ENCODE data around the gene SREBF1. TPM values are rescaled to one million over a fixed set of nuclear protein-coding genes. Genes with fewer than 3 reads are reported as not detected.

The SREBF1 gene
- total and polyA plus RNA-seq, 2 of the 8 experiments (the other 6 are each of a cell fraction or from before 2014, with no cell fraction given), result 28.6 to 70.8 TPM

GRCh38 chr17:17816831-17817551 lies 19.8 kb downstream of the SREBF1 start:
- H3K9me3 ChIP-seq (ENCODE audit: insufficient read depth in 2 of 2, low read depth in 1 of 2, low read length in 1 of 2), result no peaks in the 10 kb centered on the region
- TF ChIP-seq BCL11A (IDR thresholded peaks at IDR 0.05; ENCODE audit: low read depth in 2 of 2, low read length in 2 of 2), result no peak
- no peak for TF ChIP-seq GABPA (IDR thresholded peaks at IDR 0.05; ENCODE audit: borderline replicate concordance, insufficient read depth, low read length)
- peak in 1 of 2 experiments; percentile 24; a peak in 1 of 4 replicates for TF ChIP-seq RAD21 (IDR thresholded peaks at IDR 0.05 in 1 of 2, conservative IDR thresholded peaks at IDR 0.05 in 1 of 2; ENCODE audit: low read depth in 2 of 2, low read length in 2 of 2)
- no peak for TF ChIP-seq EZH2 (IDR thresholded peaks at IDR 0.05; ENCODE audit: low read depth, low read length, severe bottlenecking)
- TF ChIP-seq CHD1 (IDR thresholded peaks at IDR 0.05; ENCODE audit: low read depth, low read length), result no peak
- TF ChIP-seq, protein P1, sequence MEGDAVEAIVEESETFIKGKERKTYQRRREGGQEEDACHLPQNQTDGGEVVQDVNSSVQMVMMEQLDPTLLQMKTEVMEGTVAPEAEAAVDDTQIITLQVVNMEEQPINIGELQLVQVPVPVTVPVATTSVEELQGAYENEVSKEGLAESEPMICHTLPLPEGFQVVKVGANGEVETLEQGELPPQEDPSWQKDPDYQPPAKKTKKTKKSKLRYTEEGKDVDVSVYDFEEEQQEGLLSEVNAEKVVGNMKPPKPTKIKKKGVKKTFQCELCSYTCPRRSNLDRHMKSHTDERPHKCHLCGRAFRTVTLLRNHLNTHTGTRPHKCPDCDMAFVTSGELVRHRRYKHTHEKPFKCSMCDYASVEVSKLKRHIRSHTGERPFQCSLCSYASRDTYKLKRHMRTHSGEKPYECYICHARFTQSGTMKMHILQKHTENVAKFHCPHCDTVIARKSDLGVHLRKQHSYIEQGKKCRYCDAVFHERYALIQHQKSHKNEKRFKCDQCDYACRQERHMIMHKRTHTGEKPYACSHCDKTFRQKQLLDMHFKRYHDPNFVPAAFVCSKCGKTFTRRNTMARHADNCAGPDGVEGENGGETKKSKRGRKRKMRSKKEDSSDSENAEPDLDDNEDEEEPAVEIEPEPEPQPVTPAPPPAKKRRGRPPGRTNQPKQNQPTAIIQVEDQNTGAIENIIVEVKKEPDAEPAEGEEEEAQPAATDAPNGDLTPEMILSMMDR (IDR thresholded peaks at IDR 0.05; ENCODE audit: control extremely low read depth in 1 of 3, insufficient read depth in 1 of 3, low read depth in 1 of 3, low read length in 3 of 3), result peak in 2 of 3 experiments; percentile 12 to 19; a peak in 2 of 4 replicates
- TF ChIP-seq CEBPB (IDR thresholded peaks at IDR 0.05; ENCODE audit: low read depth, low read length), result no peak
- no peak for TF ChIP-seq POU5F1 (IDR thresholded peaks at IDR 0.05; ENCODE audit: low read depth, low read length)
- CTCF ChIA-PET (ENCODE audit: partially characterized antibody), result interaction anchor here (0.6 to 18.1 kb wide), 6 partner anchors 10 to 86 kb away, joined by 3 to 375 read pairs (median 4); no protein-coding TSS in a partner anchor
- no peak overlapping the region for H4K5ac ChIP-seq (ENCODE audit: insufficient read length, low read depth, low read length)
- peaks cover 2 to 17% of the 10 kb centered on the region in 2 experiments; a peak in 2 of 4 replicates for H3K79me2 ChIP-seq (ENCODE audit: control insufficient read depth in 1 of 2, insufficient read depth in 2 of 2, low read length in 2 of 2)
- peaks cover 0 to 15% (median 5%) of the 10 kb centered on the region in 4 experiments; a peak in 6 of 7 replicates for H3K4me1 ChIP-seq (replicated peaks in 1 of 4; ENCODE audit: control insufficient read depth in 3 of 4, insufficient read depth in 4 of 4, low read length in 3 of 4)
- no peaks in the 10 kb centered on the region for H3K27me3 ChIP-seq (replicated peaks in 1 of 4; ENCODE audit: control insufficient read depth in 3 of 4, extremely low read depth in 1 of 4, insufficient read depth in 3 of 4, low read length in 3 of 4)
- H3K36me3 ChIP-seq (ENCODE audit: control insufficient read depth in 2 of 4, insufficient read depth in 4 of 4, low read length in 3 of 4), result peaks cover 23 to 60% (median 42%) of the 10 kb centered on the region in 4 experiments; a peak in 7 of 8 replicates
- H3K18ac ChIP-seq (ENCODE audit: extremely low read depth, low read length), result no peak overlapping the region
- no peak overlapping the region for H2AFZ ChIP-seq (ENCODE audit: low read length)
- no peak overlapping the region for H3K56ac ChIP-seq (replicated peaks; ENCODE audit: insufficient read length, low read depth, low read length)
- no peak overlapping the region for H3K4me2 ChIP-seq (ENCODE audit: insufficient read depth in 1 of 2, low read depth in 2 of 2, low read length in 2 of 2)
- H3K4me3 ChIP-seq (ENCODE audit: extremely low read depth in 1 of 4, insufficient read depth in 2 of 4, low read depth in 3 of 4, low read length in 4 of 4), result no peak overlapping the region
- FAIRE-seq (no peak), DNase-seq (ENCODE audit: low read depth in 1 of 2, low spot score in 2 of 2) (no peak)
- H2BK120ac ChIP-seq (replicated peaks; ENCODE audit: low read depth, low read length), result no peak overlapping the region
- no peak overlapping the region for H2BK12ac ChIP-seq (ENCODE audit: low read depth, low read length)
- no peak overlapping the region for H3K23ac ChIP-seq (ENCODE audit: insufficient read length)
- no peak overlapping the region for H4K91ac ChIP-seq (replicated peaks; ENCODE audit: insufficient read length, low read length)
- H2BK15ac ChIP-seq (ENCODE audit: low read length), result no peak overlapping the region
- H3K4ac ChIP-seq (replicated peaks; ENCODE audit: insufficient read length, low read depth, low read length), result no peak overlapping the region
- H4K8ac ChIP-seq (ENCODE audit: extremely low read depth, insufficient read depth, low read length), result peak overlapping the region; percentile 18; the same call in 1 of the 2 replicates
- H3K23me2 ChIP-seq (ENCODE audit: low read depth, low read length), result no peaks in the 10 kb centered on the region; the same call in 1 of the 2 replicates
- H2BK20ac ChIP-seq (ENCODE audit: low read length), result no peak overlapping the region
- no peak overlapping the region for H3K14ac ChIP-seq (ENCODE audit: insufficient read length)
- POLR2A ChIA-PET (ENCODE audit: partially characterized antibody), result interaction anchor here (0.6 to 24.7 kb wide), 2 partner anchors 13 to 47 kb away, joined by 3 to 532 read pairs; partner anchors contain the start of gene SREBF1
- H2BK5ac ChIP-seq (ENCODE audit: low read depth, low read length), result no peak overlapping the region
- H4K20me1 ChIP-seq (replicated peaks in 1 of 2; ENCODE audit: control insufficient read depth in 1 of 2, insufficient read depth in 2 of 2, low read length in 2 of 2), result peaks cover 29 to 44% of the 10 kb centered on the region in 2 experiments
- H3K79me1 ChIP-seq (ENCODE audit: low read depth, low read length), result peaks cover 21% of the 10 kb centered on the region
- H2AK5ac ChIP-seq (ENCODE audit: low read depth, low read length), result no peak overlapping the region
- H3K9ac ChIP-seq (replicated peaks in 1 of 4; ENCODE audit: extremely low read depth in 1 of 4, low read depth in 3 of 4, low read length in 3 of 4), result no peak overlapping the region
- no peak overlapping the region for H3K27ac ChIP-seq (ENCODE audit: low read depth, low read length)
- 91% methylated on average over 22 of the region's 24 CpGs; no CpG with 5 or more reads in 1 of the 2 experiments for WGBS, 2 experiments (ENCODE audit: extremely low coverage in 1 of 2, insufficient coverage in 1 of 2, insufficient read length in 1 of 2, insufficient replicate concordance in 2 of 2, low coverage in 1 of 2, low lambda C conversion rate in 2 of 2, missing lambda C conversion rate in 1 of 2)
